ENCODE data around the gene SCRN1.
A peak's percentile ranks its signal among the peaks of the same experiment; 100 is the strongest.

SCRN1 gene

DNA sequence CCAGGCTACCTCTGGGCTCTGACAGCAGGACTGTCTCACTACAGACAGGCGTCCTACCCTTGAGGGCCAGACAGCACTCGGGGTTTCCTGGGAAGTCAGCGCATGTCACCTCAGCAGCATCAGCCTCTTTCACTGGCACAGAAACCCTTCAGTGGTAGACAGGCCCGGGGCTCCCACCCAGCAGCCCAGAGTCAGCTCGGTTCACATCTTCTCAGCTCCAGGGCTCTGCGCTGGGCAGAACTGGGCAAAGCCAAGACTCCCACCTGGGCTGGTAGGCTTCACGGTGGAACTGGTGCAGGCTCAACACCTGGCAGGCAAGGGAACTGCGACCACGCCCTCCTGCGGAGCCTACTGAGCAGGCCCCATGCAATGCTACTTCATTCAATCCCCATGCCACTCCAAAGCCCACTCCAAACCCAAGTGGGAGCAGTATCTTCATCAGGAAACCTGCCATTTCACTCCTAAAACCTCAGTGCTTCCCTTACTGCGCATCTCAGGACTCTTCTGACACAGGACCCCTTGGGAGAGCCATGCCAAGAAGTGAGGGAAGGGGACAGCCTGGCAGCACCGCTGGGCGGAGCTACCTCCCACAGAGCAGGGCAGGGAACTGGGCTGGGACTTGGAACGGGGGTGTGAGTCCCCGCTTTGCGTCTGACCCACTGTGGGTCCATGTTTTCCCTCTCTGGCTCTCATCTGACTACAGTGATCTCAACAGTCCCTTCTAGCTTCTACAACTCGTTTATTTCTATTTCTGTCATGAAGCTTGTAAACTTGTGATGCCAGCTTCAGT, 60.4 kb downstream of the SCRN1 start:
- no peak for DNase-seq (ENCODE audit: low spot score)

GRCh38 chr7:29926741-29927140, 62.9 kb downstream of the SCRN1 start:
- no peak for DNase-seq (ENCODE audit: low spot score)

GRCh38 chr7:29926216-29926615, 63.4 kb downstream of the SCRN1 start:
- no peak for DNase-seq (ENCODE audit: low spot score)

GRCh38 chr7:29924684-29925083, 64.9 kb downstream of the SCRN1 start:
- DNase-seq (ENCODE audit: low spot score), result no peak

GRCh38 chr7:29924006-29924405, 65.6 kb downstream of the SCRN1 start:
- no peak for DNase-seq (ENCODE audit: low spot score)

- no peak for DNase-seq (ENCODE audit: low spot score)
These were observed 66.5 kb downstream of the SCRN1 start for GRCh38 chr7:29922921-29923700.

DNA sequence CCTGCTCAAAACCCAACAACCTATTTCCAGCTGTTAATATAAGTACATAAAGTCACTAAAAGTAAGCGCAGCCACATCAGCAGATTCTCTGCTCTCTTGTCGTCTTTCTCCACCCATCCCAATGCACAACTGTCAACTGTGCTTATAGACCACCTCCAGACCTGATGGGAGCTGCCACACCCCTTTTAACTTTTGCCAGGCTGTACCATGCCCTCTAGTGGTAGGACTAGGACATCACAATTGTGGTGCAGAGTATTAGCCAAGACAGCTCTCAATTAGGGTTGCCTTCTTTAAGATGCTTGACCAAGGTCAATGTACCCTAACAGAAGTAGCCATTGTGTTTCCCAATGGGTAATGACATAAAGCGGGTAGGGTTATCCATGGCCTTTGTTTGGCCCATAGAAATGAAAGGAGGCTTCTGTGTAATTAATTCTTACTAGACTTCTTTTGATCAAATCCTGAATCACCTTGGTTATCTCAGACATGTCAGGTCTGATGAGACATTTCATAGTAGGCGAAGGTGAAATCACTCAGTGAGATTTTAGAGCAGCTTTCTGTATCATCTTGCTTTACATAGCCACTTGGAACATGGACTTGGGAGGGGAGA, 68.1 kb downstream of the SCRN1 start:
- DNase-seq (ENCODE audit: low spot score), result peak; percentile 71

DNA sequence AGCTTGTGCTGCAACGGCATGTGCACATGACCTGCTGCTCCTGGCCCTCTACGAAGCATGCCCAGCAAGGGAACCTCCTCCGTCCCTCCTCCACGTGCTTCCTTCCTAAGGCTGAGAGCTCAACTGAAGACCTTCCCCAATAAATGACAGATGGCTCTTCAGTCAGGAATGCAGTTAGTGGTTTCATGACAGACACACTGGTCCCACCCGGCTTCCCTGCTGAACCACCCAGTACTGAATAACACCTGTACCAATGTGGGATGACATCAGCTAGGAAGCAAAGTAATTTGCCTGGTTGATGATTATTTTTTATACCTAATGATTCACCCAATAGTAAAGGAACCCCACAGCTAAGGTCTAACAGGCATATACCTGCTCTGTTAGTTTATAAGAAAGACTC, 69.1 kb downstream of the SCRN1 start:
- no peak for DNase-seq (ENCODE audit: low spot score)

DNA sequence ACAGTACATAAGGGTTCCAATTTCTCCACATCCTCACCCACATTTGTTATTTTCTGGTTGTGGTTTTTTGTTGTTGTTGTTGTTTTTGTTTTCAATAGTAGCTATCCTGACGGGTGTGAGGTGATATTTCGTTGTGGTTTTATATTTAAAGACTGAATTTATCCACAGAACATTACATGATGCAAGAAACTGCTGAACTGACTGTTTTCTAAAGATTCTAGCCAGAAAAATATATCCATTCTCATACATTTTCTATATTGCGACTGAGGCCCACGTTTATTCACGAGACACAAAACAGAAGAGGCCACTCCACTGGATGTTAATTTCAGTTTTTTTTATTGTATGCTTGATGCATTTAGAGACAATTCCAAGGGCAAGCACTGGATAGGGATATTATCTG, 69.8 kb downstream of the SCRN1 start:
- no peak for DNase-seq (ENCODE audit: low spot score)

DNA sequence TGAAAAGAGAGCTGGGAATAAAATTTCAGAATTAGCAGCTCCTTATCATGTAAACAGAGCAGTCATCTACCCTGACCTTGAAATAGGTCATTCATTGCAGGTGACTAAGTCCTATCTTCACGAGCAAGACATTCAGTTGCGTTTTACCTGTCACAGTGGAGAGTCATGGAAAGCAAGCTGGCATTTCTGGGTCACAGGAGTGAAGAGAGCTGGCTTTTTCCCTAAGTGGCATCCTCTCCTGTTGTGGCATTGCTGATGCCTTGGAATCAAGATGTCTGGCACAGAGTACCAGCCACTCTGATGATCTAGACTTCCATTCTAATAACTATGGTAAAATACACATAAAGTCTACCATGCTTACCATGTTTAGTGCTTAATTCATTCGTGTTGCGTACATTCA, 70.8 kb downstream of the SCRN1 start:
- DNase-seq (ENCODE audit: low spot score), result no peak

DNA sequence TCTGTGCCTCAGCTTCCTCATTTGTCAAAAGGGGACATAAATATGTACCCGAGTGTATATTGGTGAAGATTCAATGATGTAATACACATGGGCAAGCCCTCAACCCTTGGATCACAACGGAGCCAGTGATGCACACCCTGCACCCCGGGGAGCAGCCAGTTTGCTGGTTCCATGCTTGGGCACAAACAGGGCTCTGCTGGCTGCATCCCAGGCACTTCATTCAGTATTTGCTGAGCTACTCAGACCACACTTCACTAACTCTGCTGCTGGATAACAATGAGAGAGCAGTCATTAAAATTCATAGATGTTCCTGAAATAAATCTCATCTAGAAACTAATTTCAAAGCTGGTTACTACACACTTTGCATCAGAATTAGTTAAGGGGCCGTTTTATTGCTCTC, 72.0 kb downstream of the SCRN1 start:
- no peak for DNase-seq (ENCODE audit: low spot score)

GRCh38 chr7:29915481-29916215, 74.0 kb downstream of the SCRN1 start:
- DNase-seq (ENCODE audit: low spot score), result no peak

DNA sequence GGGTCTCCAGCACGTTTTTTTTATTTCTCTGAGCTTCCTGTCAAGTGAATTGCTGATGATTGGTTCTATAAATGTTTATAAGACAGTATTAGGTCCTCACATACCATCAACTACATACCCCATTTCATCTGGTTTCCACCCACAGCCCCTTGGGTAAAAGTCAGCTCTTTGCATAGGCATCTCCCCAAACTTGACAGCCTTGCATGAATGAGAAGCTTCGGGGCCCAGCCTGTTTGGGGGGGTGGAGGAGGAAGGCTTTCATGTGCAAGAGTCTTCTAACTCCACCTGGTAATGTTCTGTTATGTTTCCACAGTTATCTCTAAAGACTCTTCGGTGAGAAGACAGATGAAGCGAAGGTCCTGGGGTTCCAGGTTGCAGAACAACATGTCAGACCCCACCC, 75.4 kb downstream of the SCRN1 start:
- no peak for DNase-seq (ENCODE audit: low spot score)

GRCh38 chr7:29906200-29907022, 83.2 kb downstream of the SCRN1 start:
- DNase-seq (ENCODE audit: low spot score), result no peak

- no peak for DNase-seq (ENCODE audit: low spot score)
These were observed 88.9 kb downstream of the SCRN1 start for GRCh38 chr7:29900745-29901144.

DNA sequence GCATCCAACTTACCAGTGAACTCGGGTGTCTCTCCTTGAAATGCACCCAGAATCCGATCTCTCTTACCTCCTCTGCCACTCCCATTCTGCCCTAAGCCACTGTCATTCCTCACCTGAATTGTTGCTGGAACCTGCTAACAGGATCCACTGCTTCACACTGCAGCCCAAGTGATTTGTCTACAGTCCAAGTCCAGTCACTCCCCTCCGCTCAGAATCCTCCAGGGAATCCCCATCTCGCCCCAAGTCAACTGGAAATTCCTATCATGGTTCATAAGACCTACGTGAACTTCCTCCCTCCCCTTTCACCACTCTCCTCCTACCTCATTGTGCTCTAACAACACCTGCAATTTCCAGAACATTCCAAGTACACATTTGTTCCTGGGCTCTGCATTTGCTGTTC, 91.3 kb downstream of the SCRN1 start:
- no peak for DNase-seq (ENCODE audit: low spot score)

DNA sequence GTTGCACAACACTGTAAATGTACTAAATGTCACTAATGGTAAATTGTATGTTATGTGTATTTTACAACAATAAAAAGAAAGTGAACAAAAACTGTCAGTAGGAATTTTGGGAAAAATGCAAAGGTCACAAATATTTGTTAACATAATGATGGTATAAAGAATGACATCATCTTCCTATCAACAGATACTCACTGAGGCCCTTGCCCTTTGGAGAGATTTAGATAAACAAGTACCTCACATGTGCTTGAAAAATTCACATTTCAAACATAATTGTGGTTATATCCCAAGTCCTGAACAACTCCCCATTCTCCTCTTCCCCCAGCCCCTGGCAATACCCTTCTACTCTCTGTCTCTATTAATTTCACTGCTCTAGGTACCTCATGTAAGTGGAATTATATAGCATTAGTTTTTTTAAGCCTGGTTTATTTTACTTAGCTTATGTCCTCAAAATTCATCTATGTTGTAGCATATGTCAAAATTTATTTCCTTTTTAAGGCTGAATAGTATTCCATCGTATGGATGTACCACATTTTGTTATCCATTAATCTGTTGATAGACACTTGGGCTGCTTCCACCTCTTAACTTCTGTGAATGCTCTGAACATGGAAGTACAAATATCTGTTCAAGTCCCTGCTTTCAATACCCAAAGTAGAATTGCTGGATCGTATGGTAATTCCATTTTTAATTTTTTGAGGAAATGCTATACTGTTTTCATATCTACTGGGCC, 92.8 kb downstream of the SCRN1 start:
- DNase-seq (ENCODE audit: low spot score), result no peak

DNA sequence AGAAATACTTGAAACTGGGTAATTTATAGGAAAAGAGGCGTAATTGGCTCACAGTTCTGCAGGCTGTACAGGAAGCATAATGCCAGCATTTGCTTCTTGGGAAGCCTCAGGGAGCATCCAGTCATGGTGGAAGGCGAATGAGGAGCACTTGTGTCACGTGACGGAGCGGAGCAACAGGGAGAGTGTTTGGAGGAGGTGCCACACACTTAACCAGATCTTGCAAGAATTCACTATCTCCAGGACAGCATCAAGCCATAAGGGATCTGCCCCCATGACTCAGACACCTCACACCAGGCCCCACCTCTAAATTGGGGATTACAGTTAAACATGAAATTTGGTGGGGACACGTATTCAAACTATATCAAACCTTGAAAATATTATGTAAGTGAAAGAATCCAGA, 94.0 kb downstream of the SCRN1 start:
- no peak for DNase-seq (ENCODE audit: low spot score)

GRCh38 chr7:29894256-29894655, 95.3 kb downstream of the SCRN1 start:
- peak; percentile 74 for DNase-seq (ENCODE audit: low spot score)

GRCh38 chr7:29893351-29893965, 96.1 kb downstream of the SCRN1 start:
- DNase-seq (ENCODE audit: low spot score), result no peak
